GM18868 (cell line): ENCODE measurements around the gene ZDHHC6.
"Not testable (repeated sequence)": the region's sequence is repeated elsewhere in the genome, so short reads cannot be mapped to it uniquely, and the experiment has no call there.

ENCODE experiments used
- ATAC-seq: cut with Tn5 transposase; IDR thresholded peaks from one replicate; pipeline ENCODE4 v1.9.1; 2021; ENCODE audit warnings: mild to moderate bottlenecking, moderate library complexity; ENCODE audit not compliant: unreplicated experiment

Gene ZDHHC6

GRCh38 chr10:112446055-112446854 is 459 bp downstream of the ZDHHC6 start:
- peak; percentile 40 for ATAC-seq

DNA sequence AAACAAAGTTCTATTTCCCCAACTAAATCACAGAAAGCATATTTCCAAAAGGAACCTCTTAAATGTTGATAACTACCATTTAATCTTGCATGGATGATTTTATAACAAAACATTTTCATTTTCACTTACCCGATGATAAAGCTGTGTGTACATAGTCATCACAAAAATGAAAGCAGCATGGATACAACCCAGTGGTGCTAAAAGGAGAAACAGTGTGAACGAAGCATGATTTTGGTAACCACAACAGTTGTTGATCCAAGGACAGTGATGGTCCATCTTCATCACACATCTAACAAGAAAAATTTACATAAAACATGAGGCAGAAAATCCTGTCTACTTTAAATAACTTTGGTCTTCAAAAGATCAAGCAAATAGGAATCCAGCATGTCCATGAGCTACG is 4.7 kb downstream of the ZDHHC6 start:
- ATAC-seq: no peak

DNA sequence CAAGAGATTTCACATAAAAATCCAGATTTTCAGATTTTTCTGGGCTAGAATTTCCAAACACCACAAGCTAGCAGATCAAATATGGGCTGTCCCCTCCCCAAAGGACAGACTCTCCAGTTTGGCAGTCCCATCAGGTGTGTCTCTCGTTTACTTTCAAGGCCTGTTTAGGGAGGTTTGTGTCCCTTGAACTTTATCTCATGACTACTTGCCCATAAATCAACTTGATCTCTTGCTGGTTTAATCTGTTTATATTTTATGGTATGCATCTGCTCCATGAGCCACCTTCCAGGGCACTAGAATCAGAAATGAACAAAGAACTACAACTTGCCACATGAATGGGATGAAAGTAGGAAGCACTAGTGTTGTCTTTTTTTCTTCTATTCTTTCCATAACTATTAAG is 5.2 kb downstream of the ZDHHC6 start:
- ATAC-seq: no peak

- no peak for ATAC-seq
Measured at GRCh38 chr10:112438356-112438755, 8.4 kb downstream of the ZDHHC6 start.

- ATAC-seq: no peak
Measured at GRCh38 chr10:112434988-112435619, 11.6 kb downstream of the ZDHHC6 start.

DNA sequence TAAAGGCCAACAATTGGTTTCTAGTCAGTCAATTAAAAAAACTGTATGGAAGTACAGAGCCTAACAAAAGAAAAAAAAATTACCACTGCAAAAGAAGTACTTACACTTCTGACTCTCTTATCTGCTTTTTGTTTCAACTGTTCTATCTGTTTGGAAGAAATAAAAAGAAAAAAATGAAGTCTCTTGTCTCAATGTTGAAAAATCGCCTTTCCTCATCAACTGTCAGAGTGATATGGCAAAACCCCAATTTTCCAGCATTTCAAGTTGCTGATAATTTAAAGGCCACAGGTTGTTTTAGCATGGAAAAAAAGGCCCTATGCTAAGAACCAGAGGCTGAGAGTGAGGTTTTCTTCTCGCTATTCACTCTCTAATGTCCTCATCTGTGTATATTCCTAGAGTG is 13.6 kb downstream of the ZDHHC6 start:
- no peak for ATAC-seq

DNA sequence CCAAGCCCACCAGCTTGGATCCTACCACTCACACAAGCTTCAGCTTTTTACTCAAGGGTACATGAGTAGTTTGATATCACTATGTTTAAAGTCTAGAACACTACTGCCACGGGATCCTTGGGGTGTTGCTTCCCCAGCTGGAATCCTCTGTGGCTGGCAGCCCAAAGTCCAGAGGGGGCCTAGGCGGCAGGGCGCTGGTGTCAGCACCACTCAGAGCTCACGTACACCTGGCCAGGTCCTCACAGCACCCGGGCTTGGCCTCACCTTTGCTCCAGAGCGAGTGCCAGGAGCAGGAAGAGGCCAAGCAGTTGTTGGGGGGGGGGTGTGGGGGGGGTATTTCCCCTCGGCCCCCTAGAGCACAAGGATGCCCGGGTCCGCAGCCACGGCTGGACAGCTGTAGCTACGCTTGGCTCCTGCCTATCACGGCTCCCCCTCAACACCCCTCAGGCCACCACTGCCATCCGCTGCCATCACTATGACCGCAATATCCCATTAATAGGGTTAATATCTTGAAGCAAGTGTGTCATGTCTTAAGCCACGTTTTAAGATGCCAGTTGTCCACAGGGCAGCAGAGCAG is 17.0 kb downstream of the ZDHHC6 start:
- ATAC-seq: no peak

DNA sequence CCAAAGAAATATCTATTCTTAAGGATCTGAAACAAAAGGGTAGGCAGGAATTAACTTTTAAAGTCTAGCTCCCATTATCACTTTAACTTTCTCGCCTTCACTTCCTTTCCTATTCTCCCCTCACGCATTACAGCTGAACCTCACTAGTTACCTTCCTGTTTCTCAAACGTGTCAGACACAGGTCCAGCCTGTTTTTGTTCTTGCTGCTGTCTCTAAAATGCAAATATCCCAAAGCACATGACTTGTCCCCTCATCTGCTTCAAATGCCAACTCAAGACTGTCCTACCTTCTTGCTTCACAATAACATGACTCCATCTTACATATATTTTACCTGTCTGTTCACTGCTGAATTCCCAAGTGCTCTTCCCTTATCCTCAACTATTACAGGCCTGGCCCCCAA is 17.6 kb downstream of the ZDHHC6 start:
- no peak for ATAC-seq

- ATAC-seq: no peak
Measured at GRCh38 chr10:112426111-112426510, 20.6 kb downstream of the ZDHHC6 start.

DNA sequence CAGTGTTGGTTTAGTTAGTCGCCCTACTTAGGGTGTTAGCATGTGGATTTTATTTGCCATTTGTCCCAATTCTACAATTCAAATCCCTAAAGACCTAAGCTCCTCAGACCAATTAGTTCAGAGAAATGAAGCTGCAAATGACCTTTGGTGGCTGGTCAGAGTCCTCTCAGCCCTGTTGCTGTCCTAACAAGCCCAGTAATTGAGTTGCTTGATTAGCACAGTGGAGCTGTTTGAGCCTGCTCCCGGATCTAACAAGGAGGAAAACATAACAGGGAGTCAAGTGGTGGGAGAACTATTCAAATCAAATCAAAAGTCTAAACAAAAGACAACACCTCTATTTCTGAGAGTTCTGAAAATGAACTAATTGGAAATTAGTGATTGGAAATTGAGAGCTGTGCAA is 22.1 kb downstream of the ZDHHC6 start:
- ATAC-seq: no peak

GRCh38 chr10:112421731-112422130 is 25.0 kb downstream of the ZDHHC6 start:
- no peak for ATAC-seq

DNA sequence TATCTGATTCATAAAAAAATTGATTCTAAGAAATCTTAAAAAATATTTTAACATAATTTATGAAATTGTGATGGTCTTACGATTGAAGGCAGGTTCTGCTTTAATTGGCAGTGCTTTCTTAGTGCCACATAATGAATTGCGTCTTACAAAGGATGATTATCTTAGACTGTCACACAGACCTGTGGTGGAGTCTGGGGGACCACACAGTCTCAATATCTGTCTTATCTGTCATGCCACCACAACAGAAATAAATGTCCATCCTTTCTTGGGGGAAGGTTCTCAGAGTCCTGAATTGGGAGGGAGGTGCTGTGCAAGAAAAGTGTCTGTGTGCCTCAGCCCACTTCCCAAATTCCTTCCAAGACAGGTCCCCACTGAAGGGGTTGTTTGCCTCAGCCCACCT is 34.0 kb downstream of the ZDHHC6 start:
- ATAC-seq: no peak

- no peak for ATAC-seq
Measured at GRCh38 chr10:112409755-112410154, 37.0 kb downstream of the ZDHHC6 start.

DNA sequence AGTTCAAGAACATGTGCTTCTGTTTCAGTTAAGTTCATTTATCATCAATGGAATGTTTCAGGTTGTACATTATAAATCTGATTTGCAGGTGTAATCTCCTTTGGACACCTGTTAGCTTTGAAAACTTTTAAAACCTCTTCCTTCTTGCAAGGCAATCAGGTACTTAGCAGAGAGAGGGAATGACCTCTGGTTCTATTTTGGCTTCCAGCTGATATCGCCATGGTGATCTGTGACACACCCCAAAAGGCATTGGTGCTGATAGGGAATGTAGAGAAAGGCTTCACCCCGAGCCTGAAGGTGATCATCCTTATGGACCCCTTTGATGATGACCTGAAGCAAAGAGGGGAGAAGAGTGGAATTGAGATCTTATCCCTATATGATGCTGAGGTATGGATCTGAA is 37.4 kb downstream of the ZDHHC6 start:
- ATAC-seq: no peak

DNA sequence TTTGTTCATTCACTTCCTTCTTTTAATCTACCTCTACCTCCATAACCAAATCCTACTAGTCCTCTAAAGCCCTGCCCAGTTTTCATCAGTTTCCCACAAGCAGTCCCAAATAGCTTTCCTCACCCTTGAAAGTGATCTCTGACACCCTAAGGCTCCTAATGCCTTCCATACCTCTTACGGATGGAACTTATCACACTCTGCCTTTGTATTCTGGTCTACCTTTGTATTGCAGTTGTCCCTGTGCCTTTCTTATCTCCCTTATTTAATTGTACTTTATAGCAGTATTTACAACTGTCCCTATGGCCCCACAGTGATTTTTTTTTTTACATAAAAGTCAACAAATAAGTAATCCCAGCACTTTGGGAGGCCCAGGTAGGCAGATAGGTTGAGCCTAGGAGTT is 39.0 kb downstream of the ZDHHC6 start:
- ATAC-seq: no peak

DNA sequence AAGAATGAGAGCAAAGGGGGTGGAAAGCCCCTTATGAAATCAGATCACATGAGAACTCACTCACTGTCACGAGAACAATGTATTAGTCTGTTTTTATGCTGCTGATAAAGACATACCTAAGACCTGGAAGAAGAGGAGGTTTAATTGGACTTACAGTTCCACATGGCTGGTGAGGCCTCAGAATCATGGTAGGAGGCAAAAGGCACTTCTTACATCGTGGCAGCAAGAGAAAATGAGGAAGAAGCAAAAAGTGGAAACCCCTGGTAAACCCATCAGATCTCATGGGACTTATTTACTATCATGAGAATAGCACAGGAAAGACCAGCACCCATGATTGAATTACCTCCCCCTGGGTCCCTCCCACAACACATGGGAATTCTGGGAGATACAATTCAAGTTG is 39.9 kb downstream of the ZDHHC6 start:
- not testable (repeated sequence) for ATAC-seq

GRCh38 chr10:112404617-112405016 is 42.1 kb downstream of the ZDHHC6 start:
- no peak for ATAC-seq

- no peak for ATAC-seq
Measured at GRCh38 chr10:112402917-112403316, 43.8 kb downstream of the ZDHHC6 start.

GRCh38 chr10:112397592-112397991 is 49.1 kb downstream of the ZDHHC6 start:
- ATAC-seq: no peak

GRCh38 chr10:112395809-112396530 is 50.7 kb downstream of the ZDHHC6 start:
- no peak for ATAC-seq

DNA sequence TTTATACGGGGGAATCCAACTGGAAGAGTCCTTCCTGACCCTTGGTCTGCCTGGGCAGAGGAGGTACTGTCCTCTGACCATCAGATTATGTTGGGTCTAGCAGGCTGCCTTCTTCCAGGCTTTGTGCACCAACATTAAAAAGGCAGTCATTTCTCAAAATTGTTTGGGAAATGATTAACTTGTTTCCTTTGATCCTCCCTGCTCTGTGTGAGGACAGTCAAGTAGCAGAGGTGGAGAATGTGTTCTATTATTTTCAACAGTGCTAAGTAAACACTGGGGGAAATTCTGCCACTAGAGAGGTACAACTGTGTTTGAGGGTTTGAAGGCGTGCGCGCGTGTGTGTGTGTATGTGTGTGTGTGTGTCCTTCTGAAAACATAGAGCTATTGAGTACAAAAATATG is 52.2 kb downstream of the ZDHHC6 start:
- ATAC-seq: no peak

- no peak for ATAC-seq
Measured at GRCh38 chr10:112393827-112394226, 52.9 kb downstream of the ZDHHC6 start.
